Measurements from ENCODE around the gene TRIM28. TPM values are rescaled to one million over a fixed set of nuclear protein-coding genes. Genes with fewer than 3 reads are reported as not detected.

Gene TRIM28
- total RNA-seq, 1 donor from 2014 or later, result 351 TPM

GRCh38 chr19:58544591-58545285, 874 bp downstream of the TRIM28 start:
- peaks cover 16% of the 10 kb centered on the region for H3K4me1 ChIP-seq (ENCODE audit: insufficient read depth, low read length)
- Mint-ChIP-seq H3K36me3 (ENCODE audit: low read depth, unreplicated experiment) (peaks cover 14% of the 10 kb centered on the region), H3K27me3 (ENCODE audit: low read depth, unreplicated experiment) (peaks cover 9% of the 10 kb centered on the region), H3K4me1 (ENCODE audit: low read depth, unreplicated experiment) (peaks cover 17% of the 10 kb centered on the region), H3K9me3 (ENCODE audit: unreplicated experiment) (peaks cover 2% of the 10 kb centered on the region), H3K27ac (ENCODE audit: unreplicated experiment) (peak overlapping the region; percentile 92), H3K4me3 (ENCODE audit: unreplicated experiment) (peak overlapping the region; percentile 98)
- peaks cover 4% of the 10 kb centered on the region for H3K27me3 ChIP-seq (ENCODE audit: insufficient read depth, low read length)
- H3K36me3 ChIP-seq (ENCODE audit: insufficient read depth, low read length), result peaks cover 29% of the 10 kb centered on the region
- H3K9ac ChIP-seq (ENCODE audit: low read length), result peak overlapping the region; percentile 97
- H3K4me3 ChIP-seq (ENCODE audit: insufficient read depth, low read depth, low read length), result peak overlapping the region; percentile 88
- H3K9me3 ChIP-seq (ENCODE audit: insufficient read depth, low read depth, low read length), result no peaks in the 10 kb centered on the region
- H3K4me2 ChIP-seq (ENCODE audit: low read length), result peak overlapping the region; percentile 98
- H3K27ac ChIP-seq (ENCODE audit: low read depth, low read length), result peak overlapping the region; percentile 89
- DNase-seq (ENCODE audit: low read depth), result no peak
- no peak for FAIRE-seq
- H2AFZ ChIP-seq (ENCODE audit: low read depth, low read length), result peak overlapping the region; percentile 49
- peaks cover 52% of the 10 kb centered on the region for H3K79me2 ChIP-seq (ENCODE audit: insufficient read depth, low read length)
- peaks cover 51% of the 10 kb centered on the region for H4K20me1 ChIP-seq (ENCODE audit: insufficient read depth, low read length)
- TF ChIP-seq CTCF (IDR thresholded peaks at IDR 0.05; ENCODE audit: insufficient read depth, low read depth, low read length) (no peak), EZH2 (IDR thresholded peaks at IDR 0.05; ENCODE audit: insufficient read depth, low read length) (no peak)

- Histone ChIP-seq H3K9ac (ENCODE audit: low read length) (peak overlapping the region; percentile 97), H3K4me2 (ENCODE audit: low read length) (peak overlapping the region; percentile 98), H3K36me3 (ENCODE audit: insufficient read depth, low read length) (peaks cover 33% of the 10 kb centered on the region), H2AFZ (ENCODE audit: low read depth, low read length) (no peak overlapping the region), H3K79me2 (ENCODE audit: insufficient read depth, low read length) (peaks cover 59% of the 10 kb centered on the region), H3K9me3 (ENCODE audit: insufficient read depth, low read depth, low read length) (no peaks in the 10 kb centered on the region), H3K4me1 (ENCODE audit: insufficient read depth, low read length) (peaks cover 16% of the 10 kb centered on the region), H3K27me3 (ENCODE audit: insufficient read depth, low read length) (peaks cover 4% of the 10 kb centered on the region), H3K4me3 (ENCODE audit: insufficient read depth, low read depth, low read length) (peak overlapping the region; percentile 88), H4K20me1 (ENCODE audit: insufficient read depth, low read length) (peaks cover 58% of the 10 kb centered on the region), H3K27ac (ENCODE audit: low read depth, low read length) (peak overlapping the region; percentile 89)
- Mint-ChIP-seq H3K9me3 (ENCODE audit: unreplicated experiment) (peaks cover 2% of the 10 kb centered on the region), H3K36me3 (ENCODE audit: low read depth, unreplicated experiment) (peaks cover 18% of the 10 kb centered on the region), H3K4me3 (ENCODE audit: unreplicated experiment) (peak overlapping the region; percentile 98), H3K27me3 (ENCODE audit: low read depth, unreplicated experiment) (peaks cover 6% of the 10 kb centered on the region), H3K27ac (ENCODE audit: unreplicated experiment) (peak overlapping the region; percentile 92), H3K4me1 (ENCODE audit: low read depth, unreplicated experiment) (peaks cover 17% of the 10 kb centered on the region)
- DNase-seq (ENCODE audit: low read depth) (no peak), FAIRE-seq (no peak)
- TF ChIP-seq CTCF (IDR thresholded peaks at IDR 0.05; ENCODE audit: insufficient read depth, low read depth, low read length), result no peak
- no peak for TF ChIP-seq EZH2 (IDR thresholded peaks at IDR 0.05; ENCODE audit: insufficient read depth, low read length)
Measured at GRCh38 chr19:58545286-58546018, 1.6 kb downstream of the TRIM28 start.
